HepG2 (cell line): ENCODE measurements around the gene GARIN3. TPM values are rescaled to one million over a fixed set of nuclear protein-coding genes. Genes with fewer than 3 reads are reported as not detected.

Experiments
- ATAC-seq: fragments of 200-7000 bp; cut with Tn5 transposase; 3 replicates; pipeline ENCODE4 v1.9.1; 2020; ENCODE audit warnings: mild to moderate bottlenecking, moderate library complexity
- BruUV-seq: library from RNA; stranded (reverse); fragments of 400-500 nt; replicated peaks from 2 replicates; lab custom pipeline; 2021; lab: Mats Ljungman, UMichigan
- CTCF ChIA-PET: fragments of 300-600 bp; formaldehyde crosslinking; extraction: SDS; loops from one replicate; lab custom pipeline; 2021; ENCODE audit warnings: low total read pairs, inconsistent platforms, low intra/inter-chr PET ratio; lab: Yijun Ruan, JAX
- POLR2A ChIA-PET: fragments of 350-600 bp; sonication (Branson Sonifier 250); formaldehyde crosslinking; loops from one replicate; lab custom pipeline; 2020; ENCODE audit warnings: antibody characterized with exemption, inconsistent platforms; lab: Yijun Ruan, JAX
- DNase-seq: peaks from one replicate; pipeline ENCODE4 v3.0.0-alpha.2; 2015; ENCODE audit warnings: low spot score
- FAIRE-seq: peaks from 3 replicates; lab custom pipeline; 2011; peaks lifted over from hg19 to GRCh38; lab: Jason Lieb, UNC
- H2AFZ ChIP-seq: one replicate; pipeline ENCODE4 v1.6.1; 2011; ENCODE audit warnings: low read length, inconsistent platforms
- H3K27ac ChIP-seq: fragments of 300-600 bp; 3 replicates; pipeline ENCODE4 v1.8.0; 2011; ENCODE audit warnings: mixed run types, mild to moderate bottlenecking, mixed read lengths, low read length, inconsistent platforms; ENCODE audit not compliant: insufficient read depth; ENCODE audit errors: extremely low read length
- H3K27me3 ChIP-seq, 2 experiments: fragments of 200-600 bp in 1 of 2; 2 replicates in 1 of 2; 3 replicates in 1 of 2; pipeline versions ENCODE4 v1.6.0 to v1.8.0; 2011; ENCODE audit warnings: low read length in 2 of 2, mild to moderate bottlenecking in 2 of 2, moderate library complexity in 2 of 2, inconsistent platforms in 1 of 2; ENCODE audit not compliant: insufficient read depth in 2 of 2, control insufficient read depth in 1 of 2
- H3K36me3 ChIP-seq, 2 experiments: fragments of 200-600 bp in 1 of 2; replicated peaks in 1 of 2; 2 replicates in 1 of 2; 3 replicates in 1 of 2; pipeline versions ENCODE4 v1.5.1 to v1.8.0; 2011; ENCODE audit warnings: low read length in 2 of 2, inconsistent platforms in 1 of 2; ENCODE audit not compliant: insufficient read depth in 2 of 2, control insufficient read depth in 1 of 2
- H3K4me1 ChIP-seq: 2 replicates; pipeline ENCODE4 v1.5.1; 2012; ENCODE audit warnings: low read length, inconsistent platforms; ENCODE audit not compliant: insufficient read depth
- H3K4me2 ChIP-seq: 2 replicates; pipeline ENCODE4 v1.6.0; 2011; ENCODE audit warnings: low read depth, low read length, inconsistent platforms
- H3K4me3 ChIP-seq, 3 experiments: fragments of 200-600 bp in 1 of 3; sonication (generic), shearing (Covaris generic) in 1 of 3; replicated peaks in 1 of 3; 2 replicates each; pipeline ENCODE4 v1.5.1; 2011 to 2016; ENCODE audit warnings: low read length in 3 of 3, inconsistent platforms in 2 of 3, low read depth in 2 of 3, mild to moderate bottlenecking in 2 of 3, control low read depth in 1 of 3, mixed read lengths in 1 of 3; ENCODE audit not compliant: insufficient read depth in 1 of 3
- H3K79me2 ChIP-seq: one replicate; pipeline ENCODE4 v1.6.1; 2011; ENCODE audit warnings: low read length, inconsistent platforms; ENCODE audit not compliant: insufficient read depth
- H3K9ac ChIP-seq: 2 replicates; pipeline ENCODE4 v1.6.0; 2011; ENCODE audit warnings: mild to moderate bottlenecking, low read depth, low read length, inconsistent platforms; ENCODE audit not compliant: insufficient read depth
- H3K9me3 ChIP-seq: 2 replicates; pipeline ENCODE4 v1.5.1; 2012; ENCODE audit warnings: mild to moderate bottlenecking, low read length
- H4K20me1 ChIP-seq: 2 replicates; pipeline ENCODE4 v1.6.0; 2011; ENCODE audit warnings: inconsistent platforms, mild to moderate bottlenecking, low read length, moderate library complexity; ENCODE audit not compliant: insufficient read depth
- CREBL2 ChIP-seq: sonication (generic); formaldehyde crosslinking; IDR thresholded peaks from 2 replicates; pipeline ENCODE4 v1.8.1; 2023; ENCODE audit warnings: missing genetic modification reagents, mild to moderate bottlenecking, borderline replicate concordance
- EP300 ChIP-seq, 3 experiments: sonication (generic) in 1 of 3; formaldehyde crosslinking in 1 of 3; IDR thresholded peaks; 2 replicates each; pipeline versions ENCODE4 v1.5.1 to v1.6.1; 2011 to 2020; ENCODE audit warnings: low read depth in 2 of 3, low read length in 2 of 3, borderline replicate concordance in 1 of 3, improper control_type of control experiment in 1 of 3, mild to moderate bottlenecking in 1 of 3, missing genetic modification reagents in 1 of 3, moderate library complexity in 1 of 3
- MEF2D ChIP-seq: sonication (generic); formaldehyde crosslinking; IDR thresholded peaks from 2 replicates; pipeline ENCODE4 v1.5.1; 2020; ENCODE audit warnings: mild to moderate bottlenecking, missing genetic modification reagents
- POLR2AphosphoS2 ChIP-seq: IDR thresholded peaks from 2 replicates; pipeline ENCODE4 v1.6.1; 2011; ENCODE audit warnings: low read depth, low read length, improper control_type of control experiment
- PRMT3 ChIP-seq: sonication (generic); formaldehyde crosslinking; IDR thresholded peaks from 2 replicates; pipeline ENCODE4 v1.8.1; 2022; ENCODE audit warnings: low read depth, mild to moderate bottlenecking, moderate library complexity, missing genetic modification reagents, borderline replicate concordance
- RBM39 ChIP-seq: fragments of 200-400 bp; formaldehyde crosslinking; IDR thresholded peaks from one replicate; pipeline ENCODE4 v1.6.1; 2018; ENCODE audit warnings: antibody characterized with exemption, mild to moderate bottlenecking, low read depth, low read length; ENCODE audit not compliant: poor library complexity, severe bottlenecking
- RFX3 ChIP-seq: IDR thresholded peaks from 2 replicates; pipeline ENCODE4 v1.6.1; 2016; ENCODE audit warnings: missing biosample characterization, missing genetic modification reagents
- RXRA ChIP-seq: sonication (generic); formaldehyde crosslinking; IDR thresholded peaks from 2 replicates; pipeline ENCODE4 v1.5.1; 2020; ENCODE audit warnings: missing genetic modification reagents
- ZFAT ChIP-seq: sonication (generic); formaldehyde crosslinking; conservative IDR thresholded peaks from 2 replicates; pipeline ENCODE4 v1.8.1; 2023; ENCODE audit warnings: missing genetic modification reagents, inconsistent platforms
- ZNF562 ChIP-seq: sonication (generic); formaldehyde crosslinking; IDR thresholded peaks from 2 replicates; pipeline ENCODE4 v1.8.0; 2022; ENCODE audit warnings: missing genetic modification reagents, borderline replicate concordance
- WGBS: methylation state at CpG from one replicate; pipeline ENCODE4 v1.1.6; 2017; ENCODE audit warnings: low lambda C conversion rate; 5-methylcytosine and 5-hydroxymethylcytosine counted together
- in situ Hi-C: cut with HindIII; loops from 2 replicates; pipeline ENCODE4 v1.10.0; 2017; ENCODE audit warnings: low pct_unique_long_range_greater_than_20kb; ENCODE audit not compliant: extremely low pct_ligation_motif_present
- intact Hi-C: fragments of 100-400 bp; cut with micrococcal nuclease; formaldehyde crosslinking; loops from one replicate; pipeline ENCODE4 v1.10.0; 2022; ENCODE audit not compliant: unreplicated experiment
- polyA plus RNA-seq, 8 experiments: library from polyadenylated mRNA; depleted of rRNA in 3 of 8; stranded (reverse) in 7 of 8; unstranded in 1 of 8; fragments of >200 nt; fragmentation: Illumina TruSeq in 4 of 8; extraction: Trizol in 4 of 8; gene quantifications; 2 replicates each; pipeline versions ENCODE4 v1.2.1 to v1.2.3, GENCODE V29; 2011 to 2016; ENCODE audit warnings: low read depth in 4 of 8, missing spikeins in 1 of 8, mixed read lengths in 1 of 8; ENCODE audit not compliant: insufficient read depth in 1 of 8
- total RNA-seq, 5 experiments: library from RNA; depleted of rRNA; stranded (reverse); fragments of >200 nt; fragmentation: Illumina TruSeq; extraction: Trizol; gene quantifications; 2 replicates each; pipeline ENCODE4 v1.2.3, GENCODE V29; 2016; ENCODE audit warnings: low read depth in 1 of 5

Gene GARIN3
- total and polyA plus RNA-seq, 2 of the 13 experiments (the other 11 are each of a cell fraction or from before 2014, with no cell fraction given): not detected

- FAIRE-seq (no peak), ATAC-seq (no peak), DNase-seq (no peak)
- Histone ChIP-seq H3K36me3 (no peaks in the 10 kb centered on the region), H3K9ac (no peak within 1 kb of the TSS), H3K9me3 (no peaks in the 10 kb centered on the region), H3K27me3 (peaks cover 0 to 6% of the 10 kb centered on the region in 2 experiments; a peak in 1 of 5 replicates), H4K20me1 (no peaks in the 10 kb centered on the region), H3K4me1 (no peaks in the 10 kb centered on the region), H3K4me2 (no peak within 1 kb of the TSS), H3K79me2 (no peaks in the 10 kb centered on the region), H2AFZ (no peak within 1 kb of the TSS), H3K27ac (no peak within 1 kb of the TSS), H3K4me3 (no peak within 1 kb of the TSS)
- whole genome bisulfite sequencing: 10% methylated on average over 8 of the region's 8 CpGs
- no peak for TF ChIP-seq RBM39
- no peak for TF ChIP-seq CREBL2 (CRISPR knock-in tag)
- no peak for TF ChIP-seq ZNF562
- TF ChIP-seq MEF2D (CRISPR knock-in tag): no peak
- TF ChIP-seq RXRA (CRISPR knock-in tag): no peak
- no peak for TF ChIP-seq ZFAT (CRISPR knock-in tag)
- no peak for TF ChIP-seq PRMT3
- no peak for TF ChIP-seq POLR2AphosphoS2
- no peak for TF ChIP-seq RFX3 (CRISPR knock-in tag)
- no peak for TF ChIP-seq EP300 (IDR thresholded peaks at IDR 0.05; ENCODE audit: low read depth in 2 of 2, low read length in 2 of 2)
- no peak for TF ChIP-seq EP300 (CRISPR knock-in tag; IDR thresholded peaks at IDR 0.05; ENCODE audit: borderline replicate concordance)
- POLR2A ChIA-PET: no interaction called here
- CTCF ChIA-PET: no interaction called here
- in situ Hi-C loops: no loop called here
- BruUV-seq: no TSS peak
- intact Hi-C loops: no loop called here
Observed at GRCh38 chr5:157180374-157181264, 14.6 kb upstream of the GARIN3 start, which contains the start of gene ITK. Gene ITK (plus strand): TSS chr5:157180840. CDS start chr5:157180978, 138 bp downstream.
